ENCODE data around the gene AP3D1.

DNA sequence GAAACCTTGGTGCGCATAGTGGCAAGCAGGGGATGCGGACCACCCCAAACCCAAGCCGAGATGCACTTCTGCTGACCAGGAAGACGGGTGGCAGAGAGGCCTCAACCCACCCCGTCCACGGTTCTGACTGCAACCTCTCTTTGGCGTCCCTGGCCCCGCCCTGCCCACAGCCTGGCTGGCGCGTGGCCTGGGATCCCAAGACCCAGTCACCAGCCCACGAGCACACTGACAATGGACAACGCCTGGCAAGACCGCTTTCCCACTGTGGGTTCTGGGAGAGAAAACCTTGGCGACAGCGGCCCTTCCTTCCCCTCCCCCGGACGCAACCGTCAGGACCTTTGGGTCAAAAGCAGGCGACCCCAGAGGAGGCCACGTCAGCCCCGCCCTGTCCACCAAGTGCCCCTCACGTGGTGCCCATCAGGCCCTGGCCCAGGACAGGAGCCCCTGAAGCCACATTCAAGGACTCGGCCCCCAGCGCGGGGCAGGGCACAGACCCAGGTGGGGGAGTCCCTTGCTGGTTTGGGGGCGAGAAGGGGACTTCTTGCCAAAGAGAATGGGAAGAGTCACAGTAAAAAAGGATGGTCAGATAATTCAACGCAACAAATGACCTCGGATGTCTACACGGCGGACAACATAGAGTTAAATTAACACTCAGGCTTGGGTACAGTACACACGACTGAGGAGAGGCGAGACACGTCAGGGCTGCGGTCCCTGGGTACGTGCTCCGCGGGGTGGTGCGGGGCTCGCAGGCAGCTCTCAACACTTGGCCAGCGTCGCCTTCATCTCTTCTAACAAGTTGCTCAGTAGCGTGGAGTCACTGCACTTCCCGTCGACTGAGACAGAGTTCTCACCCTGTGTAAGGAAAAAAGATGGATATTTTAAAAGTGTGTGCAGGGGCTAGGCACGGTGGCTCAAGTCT, 49.7 kb downstream of the AP3D1 start:
- TF ChIP-seq, protein P1, sequence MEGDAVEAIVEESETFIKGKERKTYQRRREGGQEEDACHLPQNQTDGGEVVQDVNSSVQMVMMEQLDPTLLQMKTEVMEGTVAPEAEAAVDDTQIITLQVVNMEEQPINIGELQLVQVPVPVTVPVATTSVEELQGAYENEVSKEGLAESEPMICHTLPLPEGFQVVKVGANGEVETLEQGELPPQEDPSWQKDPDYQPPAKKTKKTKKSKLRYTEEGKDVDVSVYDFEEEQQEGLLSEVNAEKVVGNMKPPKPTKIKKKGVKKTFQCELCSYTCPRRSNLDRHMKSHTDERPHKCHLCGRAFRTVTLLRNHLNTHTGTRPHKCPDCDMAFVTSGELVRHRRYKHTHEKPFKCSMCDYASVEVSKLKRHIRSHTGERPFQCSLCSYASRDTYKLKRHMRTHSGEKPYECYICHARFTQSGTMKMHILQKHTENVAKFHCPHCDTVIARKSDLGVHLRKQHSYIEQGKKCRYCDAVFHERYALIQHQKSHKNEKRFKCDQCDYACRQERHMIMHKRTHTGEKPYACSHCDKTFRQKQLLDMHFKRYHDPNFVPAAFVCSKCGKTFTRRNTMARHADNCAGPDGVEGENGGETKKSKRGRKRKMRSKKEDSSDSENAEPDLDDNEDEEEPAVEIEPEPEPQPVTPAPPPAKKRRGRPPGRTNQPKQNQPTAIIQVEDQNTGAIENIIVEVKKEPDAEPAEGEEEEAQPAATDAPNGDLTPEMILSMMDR (conservative IDR thresholded peaks at IDR 0.05 in 1 of 2, IDR thresholded peaks at IDR 0.05 in 1 of 2; ENCODE audit: extremely low read depth in 1 of 2, insufficient read depth in 1 of 2, low read depth in 1 of 2, low read length in 2 of 2) = no peak
- no peak for TF ChIP-seq EZH2 (IDR thresholded peaks at IDR 0.05; ENCODE audit: borderline replicate concordance, low read length)

Data from mammary epithelial cell (primary cell).